HepG2 (cell line): ENCODE data around the gene SORBS2. TPM values are rescaled to one million over a fixed set of nuclear protein-coding genes. Genes with fewer than 3 reads are reported as not detected.

Experiments
- ATAC-seq: fragments of 200-7000 bp; cut with Tn5 transposase; 3 replicates; pipeline ENCODE4 v1.9.1; 2020; ENCODE audit warnings: mild to moderate bottlenecking, moderate library complexity
- BruUV-seq: library from RNA; stranded (reverse); fragments of 400-500 nt; replicated peaks from 2 replicates; lab custom pipeline; 2021; lab: Mats Ljungman, UMichigan
- CTCF ChIA-PET: fragments of 300-600 bp; formaldehyde crosslinking; extraction: SDS; loops from one replicate; lab custom pipeline; 2021; ENCODE audit warnings: low total read pairs, inconsistent platforms, low intra/inter-chr PET ratio; lab: Yijun Ruan, JAX
- POLR2A ChIA-PET: fragments of 350-600 bp; sonication (Branson Sonifier 250); formaldehyde crosslinking; loops from one replicate; lab custom pipeline; 2020; ENCODE audit warnings: antibody characterized with exemption, inconsistent platforms; lab: Yijun Ruan, JAX
- DNase-seq: peaks from one replicate; pipeline ENCODE4 v3.0.0-alpha.2; 2015; ENCODE audit warnings: low spot score
- FAIRE-seq: peaks from 3 replicates; lab custom pipeline; 2011; peaks lifted over from hg19 to GRCh38; lab: Jason Lieb, UNC
- H2AFZ ChIP-seq: one replicate; pipeline ENCODE4 v1.6.1; 2011; ENCODE audit warnings: low read length, inconsistent platforms
- H3K27ac ChIP-seq: fragments of 300-600 bp; 3 replicates; pipeline ENCODE4 v1.8.0; 2011; ENCODE audit warnings: mixed run types, mild to moderate bottlenecking, mixed read lengths, low read length, inconsistent platforms; ENCODE audit not compliant: insufficient read depth; ENCODE audit errors: extremely low read length
- H3K27me3 ChIP-seq, 2 experiments: fragments of 200-600 bp in 1 of 2; 2 replicates in 1 of 2; 3 replicates in 1 of 2; pipeline versions ENCODE4 v1.6.0 to v1.8.0; 2011; ENCODE audit warnings: low read length in 2 of 2, mild to moderate bottlenecking in 2 of 2, moderate library complexity in 2 of 2, inconsistent platforms in 1 of 2; ENCODE audit not compliant: insufficient read depth in 2 of 2, control insufficient read depth in 1 of 2
- H3K36me3 ChIP-seq, 2 experiments: fragments of 200-600 bp in 1 of 2; replicated peaks in 1 of 2; 2 replicates in 1 of 2; 3 replicates in 1 of 2; pipeline versions ENCODE4 v1.5.1 to v1.8.0; 2011; ENCODE audit warnings: low read length in 2 of 2, inconsistent platforms in 1 of 2; ENCODE audit not compliant: insufficient read depth in 2 of 2, control insufficient read depth in 1 of 2
- H3K4me1 ChIP-seq: 2 replicates; pipeline ENCODE4 v1.5.1; 2012; ENCODE audit warnings: low read length, inconsistent platforms; ENCODE audit not compliant: insufficient read depth
- H3K4me2 ChIP-seq: 2 replicates; pipeline ENCODE4 v1.6.0; 2011; ENCODE audit warnings: low read depth, low read length, inconsistent platforms
- H3K4me3 ChIP-seq, 3 experiments: fragments of 200-600 bp in 1 of 3; sonication (generic), shearing (Covaris generic) in 1 of 3; replicated peaks in 1 of 3; 2 replicates each; pipeline ENCODE4 v1.5.1; 2011 to 2016; ENCODE audit warnings: low read length in 3 of 3, inconsistent platforms in 2 of 3, low read depth in 2 of 3, mild to moderate bottlenecking in 2 of 3, control low read depth in 1 of 3, mixed read lengths in 1 of 3; ENCODE audit not compliant: insufficient read depth in 1 of 3
- H3K79me2 ChIP-seq: one replicate; pipeline ENCODE4 v1.6.1; 2011; ENCODE audit warnings: low read length, inconsistent platforms; ENCODE audit not compliant: insufficient read depth
- H3K9ac ChIP-seq: 2 replicates; pipeline ENCODE4 v1.6.0; 2011; ENCODE audit warnings: mild to moderate bottlenecking, low read depth, low read length, inconsistent platforms; ENCODE audit not compliant: insufficient read depth
- H3K9me3 ChIP-seq: 2 replicates; pipeline ENCODE4 v1.5.1; 2012; ENCODE audit warnings: mild to moderate bottlenecking, low read length
- H4K20me1 ChIP-seq: 2 replicates; pipeline ENCODE4 v1.6.0; 2011; ENCODE audit warnings: inconsistent platforms, mild to moderate bottlenecking, low read length, moderate library complexity; ENCODE audit not compliant: insufficient read depth
- AFF4 ChIP-seq: sonication (generic); formaldehyde crosslinking; IDR thresholded peaks from 2 replicates; pipeline ENCODE4 v1.4.0; 2020; ENCODE audit warnings: missing genetic modification reagents
- BATF2 ChIP-seq: sonication (generic); formaldehyde crosslinking; IDR thresholded peaks from 2 replicates; pipeline ENCODE4 v1.8.0; 2022; ENCODE audit warnings: mild to moderate bottlenecking, missing genetic modification reagents, moderate library complexity
- FOSL1 ChIP-seq: sonication (generic); formaldehyde crosslinking; IDR thresholded peaks from 2 replicates; pipeline ENCODE4 v1.9.0; 2021; ENCODE audit warnings: missing genetic modification reagents, borderline replicate concordance
- HNF1A ChIP-seq, 2 experiments: sonication (generic) in 1 of 2; formaldehyde crosslinking in 1 of 2; IDR thresholded peaks; 2 replicates each; pipeline versions ENCODE4 v1.4.0 to v1.6.1; 2016 to 2020; ENCODE audit warnings: borderline replicate concordance in 1 of 2, low read depth in 1 of 2, mild to moderate bottlenecking in 1 of 2, missing genetic modification reagents in 1 of 2
- JARID2 ChIP-seq: sonication (generic); formaldehyde crosslinking; IDR thresholded peaks from 2 replicates; pipeline ENCODE4 v1.8.1; 2023; ENCODE audit warnings: missing genetic modification reagents, inconsistent platforms; ENCODE audit not compliant: insufficient replicate concordance
- RBM39 ChIP-seq: fragments of 200-400 bp; formaldehyde crosslinking; IDR thresholded peaks from one replicate; pipeline ENCODE4 v1.6.1; 2018; ENCODE audit warnings: antibody characterized with exemption, mild to moderate bottlenecking, low read depth, low read length; ENCODE audit not compliant: poor library complexity, severe bottlenecking
- THYN1 ChIP-seq: sonication (generic); formaldehyde crosslinking; IDR thresholded peaks from 2 replicates; pipeline ENCODE4 v1.8.1; 2023; ENCODE audit warnings: low read depth, mild to moderate bottlenecking, moderate library complexity, missing genetic modification reagents, borderline replicate concordance
- XRCC5 ChIP-seq: fragments of 200-400 bp; formaldehyde crosslinking; optimal IDR thresholded peaks from 2 replicates; pipeline ENCODE3; 2017; ENCODE audit warnings: mild to moderate bottlenecking, low read length
- ZNF30 ChIP-seq: sonication (generic); formaldehyde crosslinking; IDR thresholded peaks from 2 replicates; pipeline ENCODE4 v1.5.0; 2020; ENCODE audit warnings: mild to moderate bottlenecking, missing genetic modification reagents
- ZNF816 ChIP-seq: sonication (generic); formaldehyde crosslinking; IDR thresholded peaks from 2 replicates; pipeline ENCODE4 v1.8.0; 2022; ENCODE audit warnings: missing genetic modification reagents, mild to moderate bottlenecking, borderline replicate concordance
- WGBS: methylation state at CpG from one replicate; pipeline ENCODE4 v1.1.6; 2017; ENCODE audit warnings: low lambda C conversion rate; 5-methylcytosine and 5-hydroxymethylcytosine counted together
- in situ Hi-C: cut with HindIII; loops from 2 replicates; pipeline ENCODE4 v1.10.0; 2017; ENCODE audit warnings: low pct_unique_long_range_greater_than_20kb; ENCODE audit not compliant: extremely low pct_ligation_motif_present
- intact Hi-C: fragments of 100-400 bp; cut with micrococcal nuclease; formaldehyde crosslinking; loops from one replicate; pipeline ENCODE4 v1.10.0; 2022; ENCODE audit not compliant: unreplicated experiment
- polyA plus RNA-seq, 8 experiments: library from polyadenylated mRNA; depleted of rRNA in 3 of 8; stranded (reverse) in 7 of 8; unstranded in 1 of 8; fragments of >200 nt; fragmentation: Illumina TruSeq in 4 of 8; extraction: Trizol in 4 of 8; gene quantifications; 2 replicates each; pipeline versions ENCODE4 v1.2.1 to v1.2.3, GENCODE V29; 2011 to 2016; ENCODE audit warnings: low read depth in 4 of 8, missing spikeins in 1 of 8, mixed read lengths in 1 of 8; ENCODE audit not compliant: insufficient read depth in 1 of 8
- total RNA-seq, 5 experiments: library from RNA; depleted of rRNA; stranded (reverse); fragments of >200 nt; fragmentation: Illumina TruSeq; extraction: Trizol; gene quantifications; 2 replicates each; pipeline ENCODE4 v1.2.3, GENCODE V29; 2016; ENCODE audit warnings: low read depth in 1 of 5
- TF ChIP-seq, protein P1 (sequence below): sonication (generic); formaldehyde crosslinking; IDR thresholded peaks from 2 replicates; pipeline ENCODE4 v1.5.0; 2020; ENCODE audit warnings: mild to moderate bottlenecking, missing genetic modification reagents

Gene SORBS2
- total and polyA plus RNA-seq, 2 of the 13 experiments (the other 11 are each of a cell fraction or from before 2014, with no cell fraction given): 25.0 to 80.5 TPM

DNA sequence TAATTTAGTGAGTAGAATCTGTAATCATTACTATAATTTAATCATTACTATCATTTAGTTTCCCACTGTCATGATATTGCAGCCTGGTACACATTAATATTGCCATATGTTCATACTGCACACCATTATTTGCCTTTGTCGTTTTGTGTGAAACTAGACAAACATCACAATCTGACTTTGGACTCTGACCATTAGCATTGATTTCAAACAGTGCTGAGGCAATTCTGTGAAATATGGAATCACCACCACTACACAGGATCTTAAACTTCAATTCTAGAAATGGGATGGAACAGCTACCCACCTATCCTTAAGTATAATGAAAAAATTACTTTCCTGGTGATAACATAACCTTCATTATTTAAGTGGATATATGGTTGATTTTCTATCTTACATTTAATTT lies 98.3 kb downstream of the SORBS2 start:
- Histone ChIP-seq H4K20me1 (no peaks in the 10 kb centered on the region), H3K9ac (peak overlapping the region; percentile 72), H3K27ac (peak overlapping the region; percentile 95), H2AFZ (no peak overlapping the region), H3K4me3 (peak overlapping the region in 1 of 3 experiments; percentile 42; a peak in 1 of 6 replicates), H3K4me1 (peaks cover 66% of the 10 kb centered on the region), H3K27me3 (no peaks in the 10 kb centered on the region), H3K9me3 (no peaks in the 10 kb centered on the region), H3K79me2 (peaks cover 18% of the 10 kb centered on the region), H3K36me3 (no peaks in the 10 kb centered on the region), H3K4me2 (peak overlapping the region; percentile 71)
- POLR2A ChIA-PET: interaction anchor here (0.9 to 6.0 kb wide), 9 partner anchors 8 to 546 kb away, joined by 3 to 64 read pairs (median 4); partner anchors contain the start of genes CYP4V2 and SORBS2
- 0% methylated on average over 1 of the region's 1 CpG for WGBS
- in situ Hi-C loops: no loop called here
- peak; percentile 68 for ATAC-seq
- peak; percentile 88 for DNase-seq
- CTCF ChIA-PET: no interaction called here
- intact Hi-C loops: loop anchor here (2.0 kb wide), 2 partner anchors 61 to 97 kb away; no protein-coding TSS in a partner anchor
- BruUV-seq: no TSS peak
- FAIRE-seq: peak; percentile 85
- TF ChIP-seq BATF2 (CRISPR knock-in tag): no peak
- TF ChIP-seq ZNF30: no peak
- TF ChIP-seq ZNF816 (CRISPR knock-in tag): no peak
- no peak for TF ChIP-seq JARID2 (CRISPR knock-in tag)
- 0 out of 2 replicates have a peak, but pooled peaks have one; percentile 54 for TF ChIP-seq AFF4 (CRISPR knock-in tag)
- TF ChIP-seq, protein P1, sequence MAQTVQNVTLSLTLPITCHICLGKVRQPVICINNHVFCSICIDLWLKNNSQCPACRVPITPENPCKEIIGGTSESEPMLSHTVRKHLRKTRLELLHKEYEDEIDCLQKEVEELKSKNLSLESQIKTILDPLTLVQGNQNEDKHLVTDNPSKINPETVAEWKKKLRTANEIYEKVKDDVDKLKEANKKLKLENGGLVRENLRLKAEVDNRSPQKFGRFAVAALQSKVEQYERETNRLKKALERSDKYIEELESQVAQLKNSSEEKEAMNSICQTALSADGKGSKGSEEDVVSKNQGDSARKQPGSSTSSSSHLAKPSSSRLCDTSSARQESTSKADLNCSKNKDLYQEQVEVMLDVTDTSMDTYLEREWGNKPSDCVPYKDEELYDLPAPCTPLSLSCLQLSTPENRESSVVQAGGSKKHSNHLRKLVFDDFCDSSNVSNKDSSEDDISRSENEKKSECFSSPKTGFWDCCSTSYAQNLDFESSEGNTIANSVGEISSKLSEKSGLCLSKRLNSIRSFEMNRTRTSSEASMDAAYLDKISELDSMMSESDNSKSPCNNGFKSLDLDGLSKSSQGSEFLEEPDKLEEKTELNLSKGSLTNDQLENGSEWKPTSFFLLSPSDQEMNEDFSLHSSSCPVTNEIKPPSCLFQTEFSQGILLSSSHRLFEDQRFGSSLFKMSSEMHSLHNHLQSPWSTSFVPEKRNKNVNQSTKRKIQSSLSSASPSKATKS (CRISPR knock-in tag): 0 out of 2 replicates have a peak, but pooled peaks have one; percentile 63
- TF ChIP-seq FOSL1 (CRISPR knock-in tag): no peak
- TF ChIP-seq RBM39: no peak
- no peak for TF ChIP-seq THYN1
- TF ChIP-seq HNF1A (IDR thresholded peaks at IDR 0.05; ENCODE audit: low read depth): 0 out of 2 replicates have a peak, but pooled peaks have one; percentile 35
- peak; percentile 32; the same call in 1 of the 2 replicates for TF ChIP-seq HNF1A (CRISPR knock-in tag; IDR thresholded peaks at IDR 0.05; ENCODE audit: borderline replicate concordance)
- no peak for TF ChIP-seq XRCC5
